ENCODE measurements around the gene SOHLH2.

The SOHLH2 gene, protein sequence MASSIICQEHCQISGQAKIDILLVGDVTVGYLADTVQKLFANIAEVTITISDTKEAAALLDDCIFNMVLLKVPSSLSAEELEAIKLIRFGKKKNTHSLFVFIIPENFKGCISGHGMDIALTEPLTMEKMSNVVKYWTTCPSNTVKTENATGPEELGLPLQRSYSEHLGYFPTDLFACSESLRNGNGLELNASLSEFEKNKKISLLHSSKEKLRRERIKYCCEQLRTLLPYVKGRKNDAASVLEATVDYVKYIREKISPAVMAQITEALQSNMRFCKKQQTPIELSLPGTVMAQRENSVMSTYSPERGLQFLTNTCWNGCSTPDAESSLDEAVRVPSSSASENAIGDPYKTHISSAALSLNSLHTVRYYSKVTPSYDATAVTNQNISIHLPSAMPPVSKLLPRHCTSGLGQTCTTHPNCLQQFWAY

DNA sequence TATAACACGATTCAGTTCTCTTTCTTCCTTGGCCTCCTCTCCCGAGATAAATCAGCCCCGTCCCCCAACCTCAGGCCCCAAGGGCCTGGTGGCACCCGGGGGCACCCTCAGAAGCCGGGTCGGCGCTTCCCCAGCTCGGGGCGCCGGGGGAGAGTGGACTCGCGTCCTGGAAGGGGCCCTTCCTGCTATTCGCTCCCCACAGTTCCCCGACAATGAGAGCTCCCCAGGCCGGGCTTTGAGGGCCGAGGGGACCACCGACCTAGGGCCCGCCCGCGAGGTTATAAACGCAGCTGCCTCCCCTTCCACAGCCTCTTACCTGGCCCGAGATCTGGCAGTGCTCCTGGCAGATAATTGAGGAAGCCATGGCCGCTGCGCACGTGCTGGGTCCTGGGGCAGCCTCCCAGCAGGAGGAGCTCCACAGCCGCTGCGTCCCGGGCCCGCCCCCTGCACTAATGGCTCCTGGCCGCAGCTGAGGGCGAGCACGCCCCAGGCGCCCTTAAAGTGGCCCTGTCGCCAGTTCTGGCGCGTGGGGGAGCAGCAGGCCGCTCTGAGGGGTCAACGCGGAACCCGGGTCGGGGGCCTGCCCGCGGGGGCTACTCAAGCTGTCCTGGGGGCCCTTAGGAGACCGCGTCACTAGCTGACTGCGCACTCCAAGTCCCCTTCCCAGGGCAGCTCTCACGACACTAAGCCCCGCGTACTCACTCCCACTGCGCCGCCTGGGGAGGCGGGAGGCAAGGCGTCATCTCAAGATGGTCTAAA lies at the start of gene SOHLH2:
Gene SOHLH2 (minus strand): TSS at position 394 of the 759 bp plus-strand sequence. CDS start 30 bp downstream, at position 364.
- DNase-seq, result no peak

DNA sequence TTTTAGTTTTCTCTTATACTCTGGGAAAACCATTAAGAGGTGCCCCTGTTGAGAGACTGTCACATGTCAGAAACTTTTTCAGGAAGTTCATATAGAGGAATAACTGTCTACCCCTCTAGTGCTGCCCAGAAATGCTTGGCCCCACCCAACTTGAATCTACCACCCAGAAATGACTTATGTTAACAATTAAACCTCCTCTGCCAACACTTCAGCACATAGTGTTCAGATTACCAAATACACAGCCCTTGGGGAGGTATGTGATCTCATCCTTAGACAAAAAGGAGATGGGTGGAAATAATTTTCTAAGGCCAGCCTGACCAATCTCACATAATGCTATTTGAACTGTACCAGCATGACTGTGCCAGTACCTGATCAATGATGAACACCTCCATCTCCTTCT lies 47.6 kb upstream of the SOHLH2 start:
- no peak for DNase-seq

DNA sequence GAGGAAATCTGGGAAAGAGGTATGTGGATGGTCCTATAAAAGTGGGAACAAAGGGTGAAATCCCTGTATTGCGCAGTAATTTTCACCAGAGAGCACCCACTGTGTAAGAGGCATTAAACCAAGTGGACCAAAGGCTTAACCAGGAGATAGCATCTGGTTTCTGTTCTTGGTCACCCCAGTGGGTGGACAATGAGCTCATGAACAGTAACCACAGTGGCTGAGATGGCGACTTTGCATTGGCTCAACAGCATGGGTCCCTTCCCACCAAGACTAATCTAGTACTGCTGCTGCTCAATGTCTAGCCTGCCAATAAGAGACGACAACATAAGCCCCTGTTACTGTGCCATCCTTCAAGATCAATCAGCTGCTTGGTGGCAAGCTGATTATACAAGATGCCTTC lies 46.7 kb upstream of the SOHLH2 start:
- DNase-seq, result no peak

DNA sequence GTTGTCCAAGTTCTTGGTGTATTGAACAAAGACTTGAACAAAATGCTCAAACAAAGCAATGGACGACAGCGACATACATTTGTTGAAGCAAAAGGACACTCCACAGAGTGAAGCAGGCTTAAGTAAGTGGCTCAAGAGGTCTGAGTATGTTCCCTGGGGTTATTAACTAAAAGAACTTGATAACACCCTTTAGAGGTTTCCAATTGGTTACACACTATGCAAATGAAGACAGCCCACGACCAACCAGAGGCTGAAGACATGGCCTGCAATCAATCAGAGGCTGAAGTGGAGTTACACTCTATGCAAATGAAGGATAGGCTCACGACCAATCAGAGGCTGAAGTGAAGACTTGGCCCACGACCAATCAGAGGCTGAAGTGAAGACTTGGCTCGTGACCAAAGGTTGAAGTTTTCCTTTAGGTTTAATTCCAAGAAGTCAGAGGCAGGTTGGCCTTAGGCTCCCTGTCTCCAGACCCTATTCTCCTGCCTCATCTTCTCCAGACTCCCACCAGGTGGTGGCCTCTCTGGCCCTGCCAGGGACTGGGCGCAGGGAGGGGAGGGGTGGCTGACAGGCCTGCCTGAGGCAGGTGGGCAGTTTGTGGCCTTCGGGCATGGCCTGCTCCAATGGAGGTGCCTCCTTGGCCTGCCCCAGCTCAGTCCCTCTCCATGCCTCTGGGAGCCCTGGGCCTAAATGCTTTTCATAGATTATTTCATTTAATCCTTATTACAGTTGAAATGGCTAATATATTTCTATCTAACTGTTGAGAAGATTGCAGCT lies 45.2 kb upstream of the SOHLH2 start:
- DNase-seq, result no peak

- no peak for DNase-seq
Observed at GRCh38 chr13:36258831-36259230, 44.5 kb upstream of the SOHLH2 start.

DNA sequence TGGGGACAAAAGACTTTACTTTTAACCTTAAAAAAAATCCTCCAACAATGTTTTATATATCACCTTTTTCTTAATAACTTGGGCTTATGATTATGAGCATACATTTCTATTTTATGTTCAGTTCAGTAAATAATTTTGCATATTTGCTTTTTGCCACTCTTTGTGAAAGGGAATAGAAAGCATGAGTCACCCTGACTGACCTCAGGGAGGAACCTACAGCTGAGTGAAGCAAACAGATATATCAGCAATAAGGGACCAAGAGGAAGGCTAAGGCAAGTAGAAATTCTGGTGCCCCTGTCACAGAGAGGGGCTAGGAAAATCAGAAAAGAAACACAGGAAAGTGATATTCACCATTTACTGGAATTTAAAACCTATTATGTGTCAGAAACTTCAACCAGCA lies 37.2 kb upstream of the SOHLH2 start:
- DNase-seq, result no peak

- DNase-seq, result no peak
Observed at GRCh38 chr13:36251017-36251416, 36.7 kb upstream of the SOHLH2 start.

GRCh38 chr13:36248700-36249099 lies 34.3 kb upstream of the SOHLH2 start:
- DNase-seq, result no peak

- no peak for DNase-seq
Observed at GRCh38 chr13:36244990-36245389, 30.6 kb upstream of the SOHLH2 start.

DNA sequence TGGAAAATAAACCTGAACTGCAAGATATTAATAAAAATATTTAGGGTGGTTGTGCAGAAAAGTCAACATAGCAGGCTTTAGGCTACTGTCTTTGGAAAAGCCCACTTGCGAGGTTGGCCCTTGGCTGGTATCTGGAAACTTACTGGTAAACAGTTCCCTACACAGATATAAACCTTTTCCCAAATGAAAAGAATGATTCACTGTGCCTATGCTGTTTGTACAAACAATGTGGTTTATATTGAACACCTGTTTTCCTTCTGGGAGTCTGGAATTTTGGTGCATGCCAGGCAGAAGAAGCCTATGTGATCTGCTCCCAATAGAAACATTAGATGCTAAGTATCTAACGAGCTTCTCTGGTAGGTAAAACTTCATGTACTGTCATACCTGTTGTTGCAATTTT lies 29.7 kb upstream of the SOHLH2 start:
- no peak for DNase-seq

- no peak for DNase-seq
Observed at GRCh38 chr13:36242761-36243160, 28.4 kb upstream of the SOHLH2 start.

- DNase-seq, result no peak
Observed at GRCh38 chr13:36231236-36231635, 16.9 kb upstream of the SOHLH2 start.

GRCh38 chr13:36224730-36225129 lies 10.4 kb upstream of the SOHLH2 start:
- DNase-seq, result no peak

GRCh38 chr13:36219883-36220282 lies 5.5 kb upstream of the SOHLH2 start:
- no peak for DNase-seq

DNA sequence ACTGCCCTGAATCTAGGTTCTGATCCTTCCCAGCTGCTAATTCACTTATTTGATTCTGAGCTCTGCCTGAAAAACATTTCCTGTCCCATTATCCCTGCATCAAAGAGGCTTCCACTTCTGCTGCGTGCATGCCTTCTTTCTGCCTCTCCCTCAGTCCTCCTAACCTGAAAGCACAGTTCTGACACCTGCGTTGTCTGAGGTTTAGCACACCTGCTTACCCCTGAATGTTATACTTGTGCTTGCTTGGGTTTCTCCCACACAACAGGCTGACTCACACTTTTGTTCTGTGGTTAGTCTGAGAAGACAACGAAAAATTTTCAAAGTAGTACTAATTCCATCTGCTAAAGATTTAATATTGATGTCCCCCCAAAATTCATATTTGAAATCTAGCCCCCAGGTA lies 3.1 kb upstream of the SOHLH2 start:
- no peak for DNase-seq

DNA sequence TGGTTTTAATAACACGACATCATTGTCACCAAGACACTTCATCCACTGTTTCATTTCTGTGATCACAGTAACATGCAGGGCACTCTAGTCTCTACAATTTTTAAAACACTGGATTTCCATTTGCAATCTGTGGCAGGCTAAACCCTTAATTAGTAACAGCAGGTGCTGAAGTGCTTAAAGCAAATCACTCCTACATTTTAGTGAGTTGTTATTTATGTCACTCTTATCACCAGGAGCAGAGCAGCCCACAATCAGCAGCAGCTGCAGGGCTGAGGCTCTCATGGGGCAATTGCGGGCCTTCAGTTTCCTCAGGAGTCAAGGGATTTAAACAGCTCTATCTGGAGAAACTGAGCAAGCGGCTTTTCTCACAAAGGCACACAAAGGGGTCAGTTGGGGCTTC lies 1.6 kb downstream of the SOHLH2 start:
- no peak for DNase-seq

DNA sequence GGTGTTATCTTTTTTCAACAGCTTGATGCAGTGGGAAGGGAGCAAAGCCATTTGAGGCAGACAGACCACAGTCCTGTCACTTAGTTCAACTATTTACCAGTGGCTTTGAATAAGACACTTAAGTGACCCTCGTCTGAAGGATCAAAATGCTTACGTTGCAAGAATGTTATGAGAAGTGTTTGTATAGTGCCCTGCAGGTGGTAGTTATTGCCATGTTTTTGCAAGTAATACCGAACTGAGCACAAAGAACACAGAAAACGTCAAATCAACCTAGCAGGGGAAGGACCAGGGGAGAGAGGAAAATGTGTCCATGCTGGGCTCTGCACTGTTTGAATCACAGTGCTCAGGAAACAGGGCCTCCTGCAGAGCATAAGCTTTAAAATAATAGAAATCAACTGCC lies 2.8 kb downstream of the SOHLH2 start:
- no peak for DNase-seq

DNA sequence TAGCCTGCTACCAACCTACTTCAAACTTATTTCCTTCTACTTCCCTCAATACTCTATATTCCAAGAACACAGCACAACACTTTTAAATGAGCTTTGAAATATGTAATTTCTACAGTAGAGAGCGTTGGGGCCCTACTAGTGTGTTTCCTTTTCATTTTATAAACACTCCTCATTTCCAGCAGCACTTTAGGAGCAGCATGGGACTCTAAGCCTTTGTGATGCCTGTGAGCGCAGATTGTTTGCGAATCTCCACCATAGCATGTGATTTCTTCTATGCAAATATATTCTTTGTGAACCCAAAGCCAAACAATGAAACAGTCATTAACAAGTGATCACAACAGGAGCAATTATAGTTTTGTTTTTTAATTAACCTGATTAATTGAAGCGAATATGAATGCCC lies 3.6 kb downstream of the SOHLH2 start:
- peak in 1 of 2 experiments; percentile 48 for DNase-seq

DNA sequence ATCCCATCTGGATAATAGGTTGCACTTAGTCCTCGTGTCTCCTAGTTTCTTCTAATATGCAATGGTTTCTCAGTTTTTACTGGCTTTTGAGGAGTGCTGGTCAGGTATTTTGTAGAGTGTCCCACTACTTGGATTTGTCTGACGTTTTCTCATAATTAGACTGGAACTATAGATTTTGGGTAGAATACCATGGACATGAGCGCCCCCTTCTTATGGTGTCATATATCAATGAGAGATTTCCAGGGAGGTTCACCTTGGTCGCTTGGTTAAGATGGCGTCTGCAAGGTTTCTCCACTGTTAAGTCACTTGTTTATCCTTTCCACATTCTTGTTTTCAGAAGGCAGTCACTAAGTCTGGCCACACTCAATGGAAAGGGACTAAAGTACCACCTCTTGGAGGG lies 6.7 kb downstream of the SOHLH2 start:
- no peak for DNase-seq

DNA sequence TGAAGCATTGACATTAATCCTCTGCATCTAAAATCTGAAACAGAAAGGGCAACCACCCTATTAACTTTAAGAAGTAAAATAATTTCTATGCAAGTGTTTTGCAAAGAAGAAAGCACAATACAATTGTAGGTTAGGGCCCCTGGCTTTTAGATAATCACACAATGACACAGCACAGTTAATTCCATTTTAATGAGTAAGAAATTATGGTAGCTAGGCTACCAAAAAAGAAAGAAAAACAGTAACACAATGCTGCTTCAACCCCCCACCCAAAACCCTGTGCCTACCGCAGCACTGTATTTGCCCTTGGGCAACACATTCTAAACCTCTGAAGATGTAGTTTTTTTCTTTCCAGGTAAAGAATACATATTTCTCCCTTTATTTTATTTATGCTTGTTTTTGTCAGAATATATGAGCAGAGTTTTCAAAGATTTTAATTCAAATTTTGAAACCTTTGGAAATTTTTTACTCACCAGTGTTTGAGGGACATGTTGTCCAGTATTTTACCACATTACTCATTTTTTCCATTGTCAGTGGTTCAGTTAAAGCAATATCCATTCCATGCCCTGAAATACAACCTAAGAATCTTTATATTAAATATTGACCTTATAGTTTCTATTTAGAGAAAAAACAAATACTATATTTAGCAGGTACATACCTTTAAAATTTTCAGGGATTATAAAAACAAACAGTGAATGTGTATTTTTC lies 21.1 kb downstream of the SOHLH2 start:
- no peak for DNase-seq

DNA sequence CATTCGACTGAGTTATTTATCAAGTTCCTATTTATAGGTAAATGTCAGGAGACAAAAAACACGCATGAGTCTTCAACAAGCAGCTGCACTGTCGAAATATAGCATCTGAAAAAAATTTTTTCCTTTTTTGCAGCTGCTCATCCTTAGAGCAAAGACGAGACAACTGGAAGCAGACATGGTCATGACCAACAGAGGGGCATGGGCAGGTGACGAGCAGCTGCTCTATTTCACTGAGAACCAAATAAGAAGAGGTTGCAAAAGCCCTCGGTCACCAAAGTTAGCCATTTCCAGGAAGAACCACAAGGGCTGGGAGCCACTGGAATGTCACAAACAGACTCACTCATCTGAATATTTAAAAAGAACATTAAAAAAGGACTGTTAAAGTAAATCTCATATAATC lies 22.2 kb downstream of the SOHLH2 start:
- no peak for DNase-seq

DNA sequence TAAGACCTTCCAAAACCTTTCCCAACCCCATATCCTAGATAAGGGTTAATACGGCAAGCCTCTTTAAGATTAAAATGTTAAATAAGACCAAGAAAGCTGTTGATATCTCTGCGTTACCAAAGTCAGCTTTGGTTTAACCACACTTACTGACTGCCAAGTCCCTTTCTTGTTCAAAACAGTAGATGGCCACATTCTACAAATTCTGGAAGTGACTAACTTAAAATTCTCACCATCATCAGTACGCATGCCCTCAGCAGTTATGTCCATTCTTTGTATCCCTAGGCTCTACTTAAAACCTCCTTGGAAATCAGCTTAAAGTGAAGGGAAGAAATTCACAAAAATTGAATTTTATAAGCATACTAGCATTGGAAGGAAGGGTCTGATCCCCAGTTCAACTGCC lies 23.6 kb downstream of the SOHLH2 start:
- DNase-seq, result no peak

- DNase-seq, result no peak
Observed at GRCh38 chr13:36188441-36188840, 25.9 kb downstream of the SOHLH2 start.

Data from NCI-H526 (cell line).